ENCODE results near the gene RCCD1.
"Not testable (repeated sequence)": the region's sequence is repeated elsewhere in the genome, so short reads cannot be mapped to it uniquely, and the experiment has no call there.

Gene RCCD1, protein sequence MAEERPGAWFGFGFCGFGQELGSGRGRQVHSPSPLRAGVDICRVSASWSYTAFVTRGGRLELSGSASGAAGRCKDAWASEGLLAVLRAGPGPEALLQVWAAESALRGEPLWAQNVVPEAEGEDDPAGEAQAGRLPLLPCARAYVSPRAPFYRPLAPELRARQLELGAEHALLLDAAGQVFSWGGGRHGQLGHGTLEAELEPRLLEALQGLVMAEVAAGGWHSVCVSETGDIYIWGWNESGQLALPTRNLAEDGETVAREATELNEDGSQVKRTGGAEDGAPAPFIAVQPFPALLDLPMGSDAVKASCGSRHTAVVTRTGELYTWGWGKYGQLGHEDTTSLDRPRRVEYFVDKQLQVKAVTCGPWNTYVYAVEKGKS

DNA sequence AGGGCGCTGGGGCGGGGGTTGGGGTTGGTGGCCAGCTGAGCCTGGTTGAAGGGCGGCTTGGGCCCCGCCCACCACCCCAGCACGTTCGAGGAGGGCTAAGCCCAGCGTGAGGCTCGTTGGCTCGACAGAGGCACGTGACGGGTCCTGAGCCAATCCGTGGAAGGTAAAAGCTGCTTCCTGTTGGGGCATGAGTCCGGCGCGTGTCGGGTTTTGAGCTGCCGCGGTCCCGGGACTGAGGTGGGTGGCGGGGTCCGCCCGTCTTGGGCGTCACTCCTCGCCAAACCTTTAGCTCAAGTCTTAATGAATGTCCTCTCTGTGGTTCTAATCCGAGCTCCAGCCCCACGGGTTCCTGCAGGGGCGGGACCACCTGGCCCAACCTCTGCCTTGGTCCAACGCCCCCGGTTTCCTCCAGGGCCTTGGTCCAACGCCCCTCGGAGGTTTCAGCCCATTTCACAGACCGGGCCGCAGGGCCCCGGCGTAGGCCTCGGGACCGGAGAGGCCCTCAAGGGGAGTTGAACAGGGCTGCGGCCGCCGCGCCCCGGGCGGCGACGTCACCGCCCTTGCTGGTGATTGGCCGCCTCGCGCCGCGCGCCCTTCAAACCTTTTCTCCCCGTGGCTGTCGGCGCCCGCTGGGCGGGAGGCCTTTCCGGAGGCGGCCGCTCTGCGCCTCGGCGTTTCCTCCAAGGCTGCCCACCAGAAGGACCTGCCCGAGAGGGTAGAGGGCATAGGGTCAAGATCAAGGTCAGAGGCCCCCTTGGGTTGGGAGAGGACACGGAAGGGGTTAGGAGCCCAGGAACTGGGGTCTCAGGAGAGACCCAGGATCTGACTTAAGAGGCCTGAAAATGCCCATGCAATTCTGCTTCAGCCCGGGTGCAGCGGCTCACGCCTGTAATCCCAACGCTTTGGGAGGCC is at the start of gene RCCD1:
TSS of gene RCCD1 (plus strand) at position 173 of the 912 bp plus-strand sequence. CDS start 1,851 bp downstream, outside the sequence.
- peak; percentile 81 for DNase-seq

DNA sequence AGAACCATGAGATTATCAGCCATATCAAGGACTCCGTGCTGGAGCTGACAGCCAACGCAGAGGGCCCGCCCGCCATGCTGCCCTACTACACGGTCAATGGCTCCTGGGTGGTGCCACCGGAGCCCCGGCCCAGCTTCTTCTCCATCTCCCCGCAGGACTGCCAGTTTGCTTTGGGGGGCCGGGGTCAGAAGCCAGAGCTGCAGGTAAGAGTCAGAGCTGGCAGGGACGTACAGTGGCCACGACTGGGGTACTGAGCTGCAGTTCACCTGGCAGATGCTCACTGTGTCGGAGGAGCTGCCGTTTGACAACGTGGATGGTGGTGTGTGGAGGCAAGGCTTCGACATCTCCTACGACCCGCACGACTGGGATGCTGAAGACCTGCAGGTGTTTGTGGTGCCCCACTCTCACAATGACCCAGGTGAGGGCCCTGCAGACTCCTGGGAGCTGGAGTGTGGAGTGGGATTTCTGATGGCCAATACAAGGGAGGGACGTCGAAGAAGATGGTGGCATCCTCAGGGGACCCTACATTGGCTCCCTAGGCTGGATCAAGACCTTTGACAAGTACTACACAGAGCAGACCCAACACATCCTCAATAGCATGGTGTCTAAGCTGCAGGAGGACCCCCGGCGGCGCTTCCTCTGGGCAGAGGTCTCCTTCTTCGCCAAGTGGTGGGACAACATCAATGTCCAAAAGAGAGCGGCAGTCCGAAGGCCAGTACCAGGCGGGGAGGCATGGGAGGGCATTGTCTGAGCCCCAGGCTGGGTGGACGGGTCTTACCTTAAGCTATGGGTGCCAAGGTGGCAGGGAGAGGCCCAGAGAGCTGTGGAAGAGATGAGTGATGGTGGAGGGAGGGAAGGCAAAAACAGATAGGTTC is 49.1 kb upstream of the RCCD1 start:
- no peak for DNase-seq

DNA sequence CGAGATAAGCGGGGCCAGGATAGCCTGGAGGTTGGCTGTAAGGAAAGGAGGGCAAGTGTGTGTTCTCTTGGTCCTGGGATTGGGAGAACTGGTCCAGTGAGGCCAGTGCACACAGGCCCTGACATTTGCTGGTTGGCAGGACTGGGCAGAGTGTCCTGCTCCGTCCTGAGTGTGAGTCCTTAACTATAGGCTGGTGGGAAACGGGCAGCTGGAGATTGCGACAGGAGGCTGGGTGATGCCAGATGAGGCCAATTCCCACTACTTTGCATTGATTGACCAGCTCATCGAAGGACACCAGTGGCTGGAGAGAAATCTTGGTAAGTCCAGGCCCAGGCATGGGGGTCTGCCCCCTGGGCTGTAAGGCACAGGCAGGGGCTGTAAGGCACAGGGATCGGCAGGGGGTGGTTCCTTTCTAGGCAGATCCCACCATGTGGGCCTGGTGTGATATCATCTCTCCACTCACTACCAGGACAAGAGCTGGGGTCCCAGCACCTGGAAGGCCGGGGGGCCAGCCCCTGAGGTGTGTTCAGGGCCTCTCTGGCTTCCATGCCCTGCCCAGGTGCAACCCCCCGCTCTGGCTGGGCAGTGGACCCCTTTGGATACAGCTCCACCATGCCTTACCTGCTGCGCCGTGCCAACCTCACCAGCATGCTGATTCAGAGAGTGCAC is 48.4 kb upstream of the RCCD1 start:
- no peak for DNase-seq

DNA sequence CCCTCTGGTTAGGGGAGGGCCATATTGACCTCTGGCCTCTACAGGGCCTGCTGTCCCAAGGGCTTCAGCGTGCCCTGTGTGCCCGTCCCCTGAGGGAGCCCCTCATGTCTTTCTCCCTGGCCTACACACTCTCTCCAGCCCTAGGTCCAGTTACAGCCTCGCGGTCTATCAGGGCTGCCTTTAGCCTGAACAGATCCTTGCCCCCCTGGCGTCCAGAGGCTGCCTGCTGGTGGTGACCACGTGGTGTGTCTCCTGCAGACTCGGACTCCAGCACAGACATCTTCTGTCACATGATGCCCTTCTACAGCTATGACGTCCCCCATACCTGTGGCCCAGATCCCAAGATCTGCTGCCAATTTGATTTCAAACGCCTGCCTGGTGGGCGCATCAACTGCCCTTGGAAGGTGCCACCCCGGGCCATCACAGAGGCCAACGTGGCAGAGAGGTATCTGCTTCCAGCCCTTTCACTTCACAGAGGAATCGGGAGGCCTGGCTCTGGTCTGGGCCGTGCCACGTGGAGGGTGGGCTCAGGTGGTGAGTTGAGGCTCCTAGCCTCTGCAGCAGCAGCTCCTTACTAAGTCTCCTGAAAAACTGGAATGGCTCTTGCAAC is 47.5 kb upstream of the RCCD1 start:
- no peak for DNase-seq

DNA sequence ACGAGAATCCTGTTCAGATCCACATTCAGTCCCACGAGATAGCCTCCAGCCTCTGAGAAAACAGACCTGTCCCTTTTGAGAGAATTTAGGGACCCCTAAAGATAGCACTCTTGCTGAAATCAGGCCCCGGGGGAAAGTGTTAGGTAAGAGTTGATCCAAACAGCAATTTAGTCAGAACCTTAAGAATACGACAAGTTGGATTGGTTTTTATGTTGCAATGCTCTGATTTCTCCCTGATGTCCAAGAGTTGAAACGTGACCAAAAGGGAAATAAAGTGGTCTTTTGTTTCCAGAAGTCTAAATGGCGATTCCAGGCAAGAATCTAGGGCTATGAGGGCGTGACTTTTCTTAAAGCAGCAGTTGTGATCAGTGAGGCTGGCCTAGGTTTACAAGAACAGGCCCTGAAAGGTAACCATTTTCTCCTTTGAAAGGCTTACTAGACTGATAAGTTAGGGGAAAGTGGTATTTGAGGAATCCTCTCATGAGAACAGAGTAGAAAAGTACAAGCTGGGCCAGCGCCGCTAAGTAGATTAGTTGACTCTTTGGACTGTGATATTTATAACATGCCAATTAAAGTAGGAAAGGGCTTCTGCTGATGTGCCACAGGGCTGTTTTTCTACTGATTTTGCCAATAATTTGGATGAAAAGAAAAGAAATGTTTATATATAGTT is 46.7 kb upstream of the RCCD1 start:
- no peak for DNase-seq

DNA sequence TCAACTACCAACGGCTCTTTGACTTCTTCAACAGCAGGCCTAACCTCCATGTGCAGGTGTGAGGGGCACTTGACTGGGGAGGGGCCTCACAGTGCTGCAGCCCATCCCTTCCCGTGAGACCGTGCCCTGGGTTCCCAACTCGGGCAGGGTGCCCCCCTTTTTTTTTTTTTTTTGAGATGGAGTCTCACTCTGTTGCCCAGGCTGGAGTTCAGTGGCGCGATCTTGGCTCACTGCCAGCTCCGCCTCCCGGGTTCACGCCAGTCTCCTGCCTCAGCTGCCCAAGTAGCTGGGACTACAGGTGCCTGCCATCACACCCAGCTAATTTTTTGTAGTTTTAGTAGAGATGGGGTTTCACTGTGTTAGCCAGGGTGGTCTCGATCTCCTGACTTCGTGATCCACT is 45.2 kb upstream of the RCCD1 start:
- DNase-seq: not testable (repeated sequence)

DNA sequence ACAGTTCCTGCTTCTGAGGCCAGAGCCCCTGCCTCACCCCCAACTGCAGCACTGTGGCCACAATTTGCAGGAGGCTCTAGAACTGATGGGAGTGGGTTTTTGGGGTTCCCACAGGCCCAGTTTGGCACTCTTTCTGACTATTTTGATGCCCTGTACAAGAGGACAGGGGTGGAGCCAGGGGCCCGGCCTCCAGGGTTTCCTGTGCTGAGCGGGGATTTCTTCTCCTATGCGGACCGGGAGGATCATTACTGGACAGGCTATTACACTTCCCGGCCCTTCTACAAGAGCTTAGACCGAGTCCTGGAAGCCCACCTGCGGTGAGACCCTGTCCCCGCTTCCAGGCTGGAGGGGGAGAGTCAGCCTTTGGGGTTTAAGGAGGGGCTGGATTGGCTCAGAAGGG is 44.7 kb upstream of the RCCD1 start:
- no peak for DNase-seq

DNA sequence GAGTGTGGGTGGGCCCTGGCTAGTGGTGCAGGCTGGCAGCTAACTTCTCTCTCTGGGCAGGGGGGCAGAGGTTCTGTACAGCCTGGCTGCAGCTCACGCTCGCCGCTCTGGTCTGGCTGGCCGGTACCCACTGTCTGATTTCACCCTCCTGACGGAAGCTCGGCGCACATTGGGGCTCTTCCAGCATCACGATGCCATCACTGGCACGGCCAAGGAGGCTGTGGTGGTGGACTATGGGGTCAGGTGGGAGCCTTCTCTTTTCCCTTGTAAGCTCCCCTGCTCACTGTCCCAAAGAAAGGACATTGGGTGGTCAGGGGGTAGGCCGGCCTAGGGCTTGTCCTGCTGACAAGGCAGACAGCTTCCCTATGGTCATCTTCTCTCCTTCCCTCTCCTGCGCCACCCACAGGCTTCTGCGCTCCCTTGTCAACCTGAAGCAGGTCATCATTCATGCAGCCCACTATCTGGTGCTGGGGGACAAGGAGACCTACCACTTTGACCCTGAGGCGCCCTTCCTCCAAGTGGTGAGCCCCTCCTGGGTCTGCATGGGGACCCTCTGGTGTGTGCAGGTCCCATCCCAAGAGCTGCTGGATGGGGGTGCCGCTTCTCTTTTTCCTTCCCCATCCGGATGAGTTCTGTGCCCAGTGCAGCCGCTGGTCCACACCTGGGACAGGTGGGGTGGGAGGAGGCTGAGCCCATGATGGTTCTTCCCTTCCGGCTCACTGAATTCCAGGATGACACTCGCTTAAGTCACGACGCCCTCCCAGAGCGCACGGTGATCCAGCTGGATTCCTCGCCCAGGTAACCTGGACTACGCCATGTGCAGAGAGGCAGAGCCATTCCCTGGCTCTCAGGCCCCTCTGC is 44.0 kb upstream of the RCCD1 start:
- DNase-seq: no peak

DNA sequence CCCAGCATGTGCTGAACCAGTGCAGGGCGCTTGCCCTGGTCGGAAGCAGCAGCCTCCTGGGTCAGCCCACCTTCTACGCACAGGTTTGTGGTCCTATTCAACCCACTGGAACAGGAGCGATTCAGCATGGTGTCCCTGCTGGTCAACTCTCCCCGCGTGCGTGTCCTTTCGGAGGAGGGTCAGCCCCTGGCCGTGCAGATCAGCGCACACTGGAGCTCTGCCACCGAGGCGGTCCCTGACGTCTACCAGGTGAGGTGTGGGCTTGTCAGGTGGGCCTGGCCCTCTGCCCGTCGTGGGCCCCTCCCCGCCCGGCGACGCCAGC is 43.4 kb upstream of the RCCD1 start:
- no peak for DNase-seq

DNA sequence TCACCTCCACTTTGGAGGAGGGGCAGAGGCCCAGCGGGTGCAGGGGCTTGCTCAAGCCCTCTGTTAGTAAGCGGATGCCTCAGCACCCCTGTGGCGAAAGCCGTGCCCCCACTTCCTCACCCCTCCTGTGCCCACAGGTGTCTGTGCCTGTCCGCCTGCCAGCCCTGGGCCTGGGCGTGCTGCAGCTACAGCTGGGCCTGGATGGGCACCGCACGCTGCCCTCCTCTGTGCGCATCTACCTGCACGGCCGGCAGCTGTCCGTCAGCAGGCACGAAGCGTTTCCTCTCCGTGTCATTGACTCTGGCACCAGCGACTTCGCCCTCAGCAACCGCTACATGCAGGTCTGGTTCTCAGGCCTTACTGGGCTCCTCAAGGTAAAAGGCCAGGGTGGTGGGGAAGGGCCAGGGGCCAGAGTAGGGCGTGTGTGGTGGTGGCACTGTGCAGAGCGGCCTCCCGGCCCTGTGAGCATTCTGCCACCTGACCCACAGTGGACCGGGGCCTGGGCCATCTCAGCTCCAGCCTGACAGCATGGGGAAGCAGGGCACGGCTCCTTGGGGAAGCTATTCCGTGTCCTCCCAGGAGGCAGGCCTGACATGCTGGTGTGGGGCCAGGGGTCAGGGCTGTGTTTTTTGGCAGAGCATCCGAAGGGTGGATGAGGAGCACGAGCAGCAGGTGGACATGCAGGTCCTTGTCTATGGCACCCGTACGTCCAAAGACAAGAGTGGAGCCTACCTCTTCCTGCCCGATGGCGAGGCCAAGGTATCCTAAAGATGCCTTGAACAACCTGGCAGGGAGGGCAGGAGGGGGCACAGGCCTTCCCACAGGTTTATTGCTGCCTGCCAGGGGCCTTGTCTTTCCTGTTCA is 42.5 kb upstream of the RCCD1 start:
- DNase-seq: no peak

DNA sequence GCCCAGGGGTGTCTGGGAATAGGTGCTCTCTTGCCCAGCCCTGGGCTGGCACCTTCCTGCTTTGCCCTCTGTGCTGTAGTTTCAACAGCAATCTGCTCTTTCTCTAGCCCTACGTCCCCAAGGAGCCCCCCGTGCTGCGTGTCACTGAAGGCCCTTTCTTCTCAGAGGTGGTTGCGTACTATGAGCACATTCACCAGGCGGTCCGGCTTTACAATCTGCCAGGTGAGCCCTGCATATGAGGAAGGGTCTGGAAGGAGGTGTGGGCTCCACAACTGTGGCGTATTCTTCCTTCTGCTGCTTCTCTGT is 42.0 kb upstream of the RCCD1 start:
- DNase-seq: no peak

DNA sequence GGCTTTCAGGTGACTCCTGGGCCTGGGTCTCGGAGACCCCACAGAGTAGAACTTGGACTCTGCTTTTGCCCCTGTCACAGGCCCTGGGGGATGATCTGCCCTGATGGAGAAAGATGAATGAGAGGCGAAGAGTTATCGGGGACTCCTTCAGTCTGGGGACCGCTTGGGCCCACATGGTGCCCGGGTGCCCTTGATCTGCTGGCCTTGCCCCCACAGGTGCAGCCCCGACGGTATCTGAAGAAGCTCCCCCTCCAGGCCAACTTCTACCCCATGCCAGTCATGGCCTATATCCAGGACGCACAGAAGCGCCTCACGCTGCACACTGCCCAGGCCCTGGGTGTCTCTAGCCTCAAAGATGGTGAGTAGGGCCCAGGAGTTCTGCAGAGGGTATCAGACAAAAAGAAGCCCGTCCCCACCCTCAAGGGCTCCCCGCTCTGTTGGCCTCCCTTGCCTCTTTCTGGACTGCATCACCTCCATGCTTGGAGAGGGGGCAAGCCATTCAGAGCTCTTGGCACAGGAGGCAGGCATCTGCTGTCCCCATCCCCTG is 41.2 kb upstream of the RCCD1 start:
- DNase-seq: no peak

DNA sequence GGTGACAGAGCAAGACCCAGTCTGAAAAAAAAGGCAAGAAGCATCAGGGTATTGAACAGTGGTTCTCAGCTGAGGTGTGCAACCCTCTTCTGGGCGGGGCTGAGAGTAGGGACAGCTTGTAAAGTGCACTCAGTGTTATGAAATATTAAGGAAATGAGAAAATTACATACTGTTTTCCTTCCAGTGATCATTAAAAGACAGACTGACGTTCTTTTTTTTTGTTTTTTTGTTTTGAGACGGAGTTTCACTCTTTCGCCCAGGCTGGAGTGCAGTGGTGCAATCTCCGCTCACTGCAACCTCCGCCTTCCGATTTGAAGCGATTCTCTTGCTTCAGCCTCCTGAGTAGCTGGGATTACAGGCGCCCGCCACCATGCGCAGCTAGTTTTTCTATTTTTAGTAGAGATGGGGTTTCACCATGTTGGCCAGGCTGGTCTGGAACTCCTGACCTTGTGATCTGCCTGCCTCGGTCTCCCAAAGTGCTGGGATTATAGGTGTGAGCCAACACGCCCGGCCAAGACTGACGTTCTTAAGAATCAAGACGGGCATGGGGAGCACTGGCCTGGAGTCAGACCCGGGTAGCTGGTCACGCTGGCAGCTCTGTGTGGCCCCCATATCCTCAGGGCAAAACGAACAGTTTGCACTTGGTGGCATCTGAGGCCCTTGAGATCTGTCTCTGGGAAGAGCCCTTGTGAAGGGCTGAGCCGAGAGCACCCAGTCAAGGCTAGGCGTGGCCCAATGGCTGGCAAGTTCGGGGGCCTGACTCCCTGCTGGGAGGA is 40.2 kb upstream of the RCCD1 start:
- no peak for DNase-seq

DNA sequence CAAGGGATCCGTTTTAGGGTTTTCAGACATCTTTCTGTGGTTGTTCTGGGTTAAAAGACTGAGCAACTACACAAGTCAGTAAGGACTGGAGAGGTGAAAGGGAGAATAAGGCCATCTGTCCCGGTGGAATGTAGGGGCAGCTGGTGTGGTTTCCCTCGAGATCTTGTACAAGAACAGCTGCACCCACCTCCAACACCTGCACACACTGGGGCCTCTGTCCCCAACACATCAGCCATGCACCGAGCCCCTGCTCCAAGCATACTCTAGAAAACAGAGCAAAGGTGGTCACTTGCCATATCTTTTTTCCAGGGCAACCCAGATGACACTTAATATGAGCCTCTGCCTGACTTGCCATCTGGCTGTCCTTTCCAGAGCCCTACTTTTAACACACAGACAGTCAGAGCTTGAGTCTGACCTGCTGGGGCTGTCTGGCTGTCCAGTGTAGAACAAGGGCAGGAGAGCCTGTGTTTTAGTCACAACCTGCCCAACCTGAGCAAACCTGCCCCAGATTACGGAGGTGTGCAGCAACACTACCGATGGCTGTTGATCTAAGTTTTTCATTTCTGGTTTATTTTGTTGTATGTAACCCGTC is 39.4 kb upstream of the RCCD1 start:
- no peak for DNase-seq

DNA sequence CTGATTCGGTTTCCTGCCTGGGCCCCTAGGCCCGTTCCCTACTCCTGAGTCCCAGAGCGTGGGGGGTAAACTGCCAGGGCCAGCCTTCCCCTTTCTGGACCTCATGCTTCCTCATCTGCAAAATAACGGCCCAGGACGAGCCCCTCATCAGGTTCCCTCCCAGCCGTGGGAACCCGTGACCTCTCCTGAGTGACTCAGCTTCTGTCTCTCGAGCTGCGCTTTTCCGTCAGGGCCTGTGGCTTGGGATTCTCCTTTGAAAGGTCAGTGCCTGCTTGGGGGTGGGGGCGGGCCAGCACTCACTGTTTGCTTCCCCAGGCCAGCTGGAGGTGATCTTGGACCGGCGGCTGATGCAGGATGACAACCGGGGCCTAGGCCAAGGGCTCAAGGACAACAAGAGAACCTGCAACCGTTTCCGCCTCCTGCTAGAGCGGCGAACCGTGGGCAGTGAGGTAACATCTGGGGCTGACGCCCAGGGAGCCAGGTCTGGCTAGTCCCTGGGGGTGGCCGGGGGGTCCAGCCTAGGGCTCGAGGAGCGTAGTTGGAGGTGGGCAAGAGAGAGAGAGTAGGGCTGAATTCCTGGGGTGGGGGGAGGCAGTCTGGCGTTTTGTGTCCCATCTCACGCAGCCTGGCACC is 38.8 kb upstream of the RCCD1 start:
- DNase-seq: no peak

DNA sequence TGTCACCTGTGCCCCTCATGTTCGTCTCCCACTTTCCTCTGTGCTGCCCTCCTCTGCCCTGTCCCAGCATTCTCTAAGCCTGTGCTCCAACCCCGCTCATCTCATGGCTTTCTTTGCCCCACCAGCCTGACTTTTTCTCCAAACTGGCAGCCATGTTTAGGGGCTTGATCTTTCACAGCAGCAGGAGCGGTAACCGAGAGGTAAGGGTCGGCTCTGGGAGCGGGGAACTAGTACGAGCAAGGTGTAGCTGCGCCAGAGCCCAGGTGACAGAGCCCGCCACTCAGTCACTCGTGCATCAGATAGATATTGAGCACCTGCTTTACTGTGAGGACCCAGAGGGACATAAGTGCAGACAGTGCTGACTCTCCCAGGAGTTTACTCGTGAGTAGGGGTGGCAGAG is 38.2 kb upstream of the RCCD1 start:
- no peak for DNase-seq

DNA sequence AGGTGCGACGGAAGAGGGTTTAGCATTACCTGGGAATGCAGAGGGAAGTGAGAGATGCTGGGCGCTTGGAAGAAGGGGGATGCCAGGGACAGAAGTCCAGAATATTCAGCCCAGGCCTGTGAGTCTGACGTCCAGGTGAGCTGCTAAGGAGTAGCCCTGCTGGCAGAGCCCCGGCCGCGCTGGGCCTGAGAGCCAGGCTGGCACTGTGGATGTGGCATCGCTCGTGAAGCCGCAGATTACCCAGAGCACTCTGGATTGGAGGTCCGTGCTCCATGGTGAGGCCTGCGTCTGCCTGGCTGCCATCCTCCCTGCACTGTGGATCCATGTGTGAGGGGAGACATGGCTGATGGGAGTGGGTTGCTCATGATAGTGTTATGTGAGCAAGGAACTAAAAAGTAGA is 37.1 kb upstream of the RCCD1 start:
- DNase-seq: no peak
